DMS114 treated with DMSO at 0.1 percent for 48 hours (cell line): ENCODE measurements around the gene PLEKHB1.
A peak's percentile ranks its signal among the peaks of the same experiment; 100 is the strongest.

Experiments
- DNase-seq: peaks from one replicate; lab custom pipeline; 2025; ENCODE audit not compliant: unreplicated experiment; lab: John Stamatoyannopoulos, UW

PLEKHB1 gene

DNA sequence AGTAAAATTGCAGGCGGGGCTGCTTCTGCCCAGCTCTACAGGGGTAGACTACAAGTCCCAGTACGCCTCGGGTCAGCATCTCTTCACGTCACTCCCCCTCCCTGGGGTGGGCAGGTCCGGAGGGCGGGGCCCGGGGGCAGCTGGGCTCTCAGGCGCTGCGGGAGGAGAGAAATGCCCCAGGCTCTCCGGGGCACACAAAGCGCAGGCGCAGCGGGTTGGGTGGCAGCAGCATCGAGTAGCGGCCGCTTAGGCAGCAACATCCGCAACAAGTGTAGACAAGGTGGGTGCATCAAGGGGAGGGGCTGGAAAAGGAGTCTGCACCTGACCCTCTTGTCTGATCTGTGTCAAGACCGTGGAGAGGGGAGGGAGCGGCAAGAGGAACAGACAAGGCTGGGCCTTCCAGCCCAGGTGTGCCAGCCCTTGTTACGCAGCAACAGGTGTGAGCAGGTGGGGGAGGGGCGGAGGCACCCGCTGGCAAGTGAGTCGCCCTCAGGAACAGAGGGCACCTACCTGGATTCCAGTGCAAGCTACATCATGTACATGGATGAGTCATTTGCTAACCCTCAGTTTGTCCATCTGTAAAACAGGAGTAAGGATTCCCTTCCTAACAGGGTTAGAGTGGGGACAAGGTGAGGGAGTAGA, 1.2 kb downstream of the PLEKHB1 start:
- peak; percentile 69 for DNase-seq

DNA sequence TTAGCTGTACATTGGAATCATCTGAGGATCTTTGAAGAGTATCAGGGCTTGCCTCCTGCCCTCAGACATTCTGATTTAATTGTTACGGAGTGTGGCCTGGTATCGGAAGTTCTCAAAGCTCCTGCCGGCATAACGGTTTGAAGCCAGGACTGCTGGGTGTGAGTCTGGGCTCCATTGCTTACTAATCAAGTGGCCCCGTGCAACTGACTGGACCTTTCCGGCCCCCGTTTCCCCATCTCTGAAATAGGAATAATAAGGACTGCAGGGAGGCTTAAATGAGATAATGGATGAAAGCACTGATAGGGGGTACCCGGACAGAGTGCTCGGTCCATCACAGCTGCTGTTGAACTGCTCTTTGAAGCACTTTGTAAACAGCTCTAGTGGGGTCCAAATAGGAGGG, 1.7 kb downstream of the PLEKHB1 start:
- DNase-seq, result no peak

DNA sequence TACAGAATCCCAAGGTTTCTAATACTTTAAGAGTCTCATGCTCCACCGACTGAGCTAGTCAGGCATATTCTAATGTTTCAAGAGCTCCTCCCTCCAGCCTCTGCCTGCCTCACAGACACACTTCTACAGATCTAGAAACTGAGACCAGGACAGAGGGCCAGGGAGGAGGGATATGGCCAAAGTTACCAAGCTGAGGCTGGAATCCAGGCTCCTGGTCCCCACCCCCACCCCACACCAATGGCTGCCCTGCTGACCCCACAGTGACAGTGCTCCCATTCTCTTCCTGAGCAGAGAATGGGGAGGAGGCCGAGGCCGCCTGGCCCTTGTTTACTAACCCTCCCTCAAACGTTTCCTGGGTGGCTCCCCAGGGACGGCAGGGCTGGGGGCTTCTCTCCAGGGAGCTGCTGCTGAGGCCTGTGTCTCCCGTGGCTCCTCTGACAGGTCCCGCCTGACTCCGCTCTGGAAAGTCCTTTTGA, 2.2 kb downstream of the PLEKHB1 start:
- no peak for DNase-seq

DNA sequence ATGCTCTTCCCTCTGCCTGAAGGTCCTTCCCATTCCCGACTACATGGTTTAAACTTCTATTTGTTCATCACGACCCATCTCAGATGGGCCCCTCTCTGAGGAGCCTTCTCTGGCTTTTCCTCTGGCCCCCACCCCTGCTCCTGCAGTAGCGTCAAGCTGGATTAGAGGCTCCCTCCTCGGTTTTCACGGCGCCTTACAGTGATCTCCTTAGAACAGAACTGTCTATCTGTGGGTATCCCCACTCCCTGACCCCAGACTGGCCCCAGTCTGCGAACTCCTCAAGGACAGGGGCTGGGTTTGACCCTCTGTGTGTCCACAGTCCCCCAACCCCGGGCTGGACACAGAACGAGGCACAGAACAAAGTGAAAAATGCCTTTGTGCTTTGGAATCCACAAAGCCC, 2.8 kb downstream of the PLEKHB1 start:
- DNase-seq, result no peak

DNA sequence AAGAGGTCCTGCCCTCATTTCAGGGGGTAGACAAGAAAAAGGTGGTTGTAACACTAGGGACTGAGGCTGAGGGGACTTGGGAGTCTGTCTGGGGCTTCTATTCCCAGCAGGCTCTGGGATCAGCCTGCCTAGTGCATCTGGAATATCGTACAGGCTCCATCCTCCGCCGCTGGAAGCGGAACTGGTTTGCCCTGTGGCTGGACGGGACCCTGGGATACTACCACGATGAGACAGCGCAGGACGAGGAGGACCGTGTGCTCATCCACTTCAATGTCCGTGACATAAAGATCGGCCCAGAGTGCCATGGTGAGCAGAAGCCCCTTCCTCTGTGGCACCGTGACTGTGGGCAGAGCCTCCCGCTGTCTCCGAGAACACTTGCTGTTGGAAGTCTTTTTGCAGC, 4.0 kb downstream of the PLEKHB1 start:
- no peak for DNase-seq

DNA sequence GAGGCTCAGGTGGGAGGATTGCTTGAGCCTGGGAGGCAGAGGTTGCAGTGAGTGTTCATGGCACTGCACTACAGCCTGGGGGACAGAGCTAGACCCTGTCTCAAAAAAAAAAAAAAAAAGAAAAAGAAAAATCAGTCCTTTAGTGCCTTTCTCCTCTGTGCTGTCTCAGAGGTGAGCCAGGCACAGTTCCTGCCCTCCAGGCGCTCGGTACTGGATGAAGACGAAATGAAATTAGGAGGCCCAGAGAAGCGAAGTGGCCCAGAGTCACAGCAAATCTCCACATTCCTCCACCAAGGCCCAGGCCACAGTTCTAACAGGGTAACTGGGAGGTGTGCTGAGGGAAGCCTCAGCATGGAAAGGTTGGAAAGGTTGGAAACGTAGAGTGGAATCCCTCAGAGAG, 4.9 kb downstream of the PLEKHB1 start:
- DNase-seq, result no peak

DNA sequence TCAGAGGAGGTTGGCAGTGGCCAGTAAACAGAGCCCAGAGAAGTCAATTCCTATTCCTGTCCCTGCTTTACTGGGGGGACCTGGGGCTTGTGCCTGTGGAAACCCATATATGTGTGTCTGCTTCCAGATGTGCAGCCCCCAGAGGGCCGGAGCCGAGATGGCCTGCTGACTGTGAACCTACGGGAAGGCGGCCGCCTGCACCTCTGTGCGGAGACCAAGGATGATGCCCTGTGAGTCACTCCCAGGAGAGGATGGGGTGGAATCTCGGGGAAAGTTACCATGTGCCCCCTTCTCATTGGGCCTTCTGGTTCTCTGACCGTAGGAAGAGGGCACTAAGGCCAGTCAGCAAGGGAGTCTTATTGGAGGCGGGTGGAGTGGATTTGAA, 5.3 kb downstream of the PLEKHB1 start:
- DNase-seq, result no peak

DNA sequence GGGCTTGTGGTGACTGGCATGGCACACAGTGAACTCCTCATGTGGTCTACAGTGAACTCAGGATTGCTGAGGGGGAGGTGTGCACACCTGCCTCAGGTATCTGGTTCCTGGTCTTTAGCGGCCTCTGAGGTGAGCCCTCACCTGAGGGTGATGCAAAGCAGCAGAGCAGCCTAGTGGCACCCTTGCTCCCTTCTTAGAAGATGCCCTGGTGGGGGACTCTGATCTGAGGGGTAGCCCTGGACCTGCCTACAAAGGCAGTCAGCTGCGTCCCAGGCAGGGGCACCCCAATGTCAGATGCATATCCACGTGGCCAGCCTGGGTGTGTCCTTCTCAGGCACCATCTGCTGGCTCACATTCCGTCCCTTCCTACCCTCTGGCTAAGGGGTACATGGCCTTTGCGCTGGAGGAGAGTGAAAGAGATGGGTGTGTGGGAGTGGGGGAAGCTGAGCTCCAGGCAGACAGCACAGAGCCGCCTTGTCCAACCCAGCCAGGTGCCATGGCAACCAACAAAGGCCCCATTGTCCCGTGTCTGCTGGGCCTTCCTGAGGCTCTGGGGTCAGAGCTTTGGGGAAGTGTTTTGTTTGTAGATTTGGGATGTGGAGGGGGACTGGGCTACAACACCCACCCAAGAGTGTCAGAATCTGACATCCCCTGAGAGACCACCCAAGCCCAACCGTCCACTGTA, 5.8 kb downstream of the PLEKHB1 start:
- DNase-seq, result no peak

DNA sequence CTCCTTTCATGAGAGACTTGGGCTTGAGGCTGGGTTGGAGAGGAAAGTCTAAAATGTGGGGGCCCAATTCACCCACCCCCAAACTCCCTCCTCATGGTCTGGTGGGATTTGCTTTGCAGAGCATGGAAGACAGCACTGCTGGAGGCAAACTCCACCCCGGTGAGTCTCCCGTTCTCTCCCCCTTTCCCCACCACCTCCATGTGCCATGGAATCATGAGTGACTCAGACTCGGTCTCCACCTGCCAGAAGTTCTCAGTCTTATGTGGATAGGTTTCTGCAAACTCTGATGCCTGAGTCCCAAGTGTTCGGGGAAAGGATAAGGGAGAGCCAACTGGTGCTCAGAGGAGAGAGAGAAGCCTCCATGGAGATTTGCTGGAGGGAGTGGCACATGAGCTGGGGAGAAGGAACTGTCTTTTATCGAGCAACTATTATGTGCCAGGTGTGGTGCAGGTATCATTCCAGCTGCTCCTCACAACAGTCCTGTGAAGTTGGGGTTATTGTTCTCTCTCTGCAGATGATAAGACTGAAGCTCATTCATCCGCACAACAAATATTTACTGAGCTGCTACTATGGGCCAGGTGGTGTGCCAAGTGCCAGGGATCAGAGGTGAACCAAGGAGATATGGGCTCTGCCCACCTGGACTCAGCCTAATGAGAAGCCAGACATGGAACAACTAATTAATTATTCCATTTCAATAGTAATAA, 6.6 kb downstream of the PLEKHB1 start:
- DNase-seq, result no peak

DNA sequence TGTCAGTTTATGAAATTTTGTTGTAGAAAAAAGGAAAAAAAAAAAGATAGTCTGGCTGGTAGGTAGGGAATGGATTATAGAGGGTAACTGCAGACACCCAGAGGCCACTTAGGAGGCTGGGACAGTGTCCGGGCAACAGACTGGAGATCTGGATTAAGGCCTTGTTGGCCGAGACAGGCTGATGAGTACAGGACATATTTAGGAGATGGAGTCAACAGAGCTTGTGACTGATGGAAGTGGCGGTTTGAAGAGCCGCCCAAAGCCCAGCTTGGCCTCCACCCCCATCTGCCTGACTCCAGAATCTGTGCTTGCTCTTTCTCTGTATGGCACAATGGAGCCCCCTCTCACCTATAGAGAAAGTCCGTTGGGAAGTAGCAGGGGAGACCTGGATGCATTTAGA, 7.6 kb downstream of the PLEKHB1 start:
- DNase-seq, result no peak

DNA sequence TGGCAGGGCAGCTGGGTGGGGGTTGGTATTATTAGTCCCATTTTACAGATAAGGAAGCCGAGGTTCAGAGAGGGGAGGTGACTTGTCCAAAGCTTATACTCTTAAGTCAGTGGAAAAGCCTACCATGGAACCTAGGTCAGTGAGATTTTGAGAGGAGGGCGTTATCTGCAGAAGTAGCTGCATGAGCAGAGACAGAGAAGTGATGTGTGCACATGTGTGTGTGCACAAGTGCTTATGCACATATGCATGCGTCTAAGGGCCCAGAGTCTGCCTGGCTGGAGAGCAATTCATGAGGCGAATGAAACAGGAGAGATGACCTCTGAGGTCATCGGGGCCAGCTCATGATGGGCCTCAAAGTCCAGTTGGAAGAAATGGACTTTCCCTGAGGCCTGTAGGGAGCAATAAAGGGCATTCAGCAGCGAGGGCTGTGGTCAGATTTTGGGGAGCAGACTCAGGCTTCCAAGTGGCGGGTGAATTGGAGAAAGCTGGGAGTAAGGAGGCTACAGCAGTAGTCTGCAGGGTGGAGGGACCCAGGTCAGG, 8.2 kb downstream of the PLEKHB1 start:
- DNase-seq, result no peak

DNA sequence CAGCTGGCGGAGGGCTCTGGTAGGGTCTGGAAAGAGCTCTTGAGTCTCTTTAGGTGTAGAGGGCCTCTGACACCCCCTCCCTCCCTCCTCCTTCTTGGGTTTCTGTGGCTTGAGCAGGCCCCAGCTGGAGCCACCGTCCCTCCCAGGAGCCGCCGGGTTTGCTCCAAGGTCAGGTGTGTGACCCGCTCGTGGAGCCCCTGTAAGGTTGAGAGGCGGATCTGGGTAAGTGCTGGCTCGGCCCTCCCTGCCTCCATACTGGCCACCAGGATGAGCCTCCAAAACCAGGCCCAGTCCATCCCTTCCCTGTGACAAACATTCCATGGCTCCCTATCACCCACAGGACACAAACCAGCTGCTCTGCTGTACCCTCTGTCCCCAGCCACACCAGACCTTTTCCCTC, 9.3 kb downstream of the PLEKHB1 start:
- no peak for DNase-seq

DNA sequence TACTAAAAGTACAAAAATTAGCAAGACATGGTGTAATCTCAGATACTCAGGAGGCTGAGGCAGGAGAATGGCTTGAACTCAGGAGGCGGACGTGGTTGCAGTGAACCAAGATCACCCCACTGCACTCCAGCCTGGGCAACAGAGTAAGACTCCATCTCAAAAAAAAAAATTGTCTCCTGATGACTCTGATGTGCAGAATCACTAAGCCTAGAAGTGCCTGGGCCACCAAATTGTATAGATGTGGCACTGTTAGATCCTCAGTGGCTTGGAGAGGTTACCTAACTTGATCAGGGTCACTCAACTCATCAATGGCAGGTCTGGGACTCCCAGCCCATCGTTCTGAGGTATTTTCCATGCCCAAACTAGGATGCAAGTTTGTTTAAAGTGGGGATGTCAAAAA, 10.6 kb downstream of the PLEKHB1 start:
- DNase-seq, result no peak

DNA sequence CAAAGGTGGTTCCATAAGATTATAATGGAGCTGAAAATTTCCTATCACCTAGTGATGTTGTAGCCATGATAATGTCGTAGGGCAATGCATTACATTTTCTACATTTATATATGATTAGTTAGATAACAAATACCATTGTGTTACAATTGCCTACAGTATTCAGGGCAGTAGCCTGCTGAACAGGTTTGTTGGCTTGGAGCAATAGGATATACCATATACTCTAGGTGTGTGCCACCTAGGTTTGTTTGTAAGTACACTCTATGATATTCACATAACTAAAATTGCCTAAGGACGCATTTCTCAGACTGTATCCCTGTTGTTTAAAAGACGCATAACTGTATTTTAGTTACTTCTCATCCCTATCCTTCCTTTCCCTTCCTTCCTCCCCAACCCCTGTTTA, 13.6 kb downstream of the PLEKHB1 start:
- DNase-seq, result no peak

DNA sequence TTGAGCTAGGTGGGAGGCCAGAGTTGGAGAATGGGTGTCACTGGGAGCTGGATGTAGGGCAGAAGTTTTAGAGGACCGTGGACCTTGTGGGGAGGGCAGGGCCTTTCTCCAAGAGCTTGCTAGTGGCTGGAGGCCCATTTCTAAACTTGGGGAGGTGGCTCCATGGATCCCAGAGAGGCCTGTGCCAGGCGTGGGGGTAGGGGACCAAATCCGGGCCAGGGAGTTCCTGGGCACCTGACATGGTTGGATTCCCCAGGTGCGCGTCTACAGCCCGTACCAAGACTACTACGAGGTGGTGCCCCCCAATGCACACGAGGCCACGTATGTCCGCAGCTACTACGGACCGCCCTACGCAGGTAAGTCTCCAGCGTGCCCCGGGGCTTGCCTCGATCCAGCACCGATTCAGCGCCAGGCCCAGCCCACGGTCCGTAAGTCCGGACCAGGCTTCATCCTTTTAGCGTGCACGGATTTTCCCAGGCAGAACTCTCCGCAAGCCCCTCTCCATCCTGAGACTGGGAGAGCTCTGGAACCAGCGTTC, 14.2 kb downstream of the PLEKHB1 start:
- DNase-seq, result no peak

DNA sequence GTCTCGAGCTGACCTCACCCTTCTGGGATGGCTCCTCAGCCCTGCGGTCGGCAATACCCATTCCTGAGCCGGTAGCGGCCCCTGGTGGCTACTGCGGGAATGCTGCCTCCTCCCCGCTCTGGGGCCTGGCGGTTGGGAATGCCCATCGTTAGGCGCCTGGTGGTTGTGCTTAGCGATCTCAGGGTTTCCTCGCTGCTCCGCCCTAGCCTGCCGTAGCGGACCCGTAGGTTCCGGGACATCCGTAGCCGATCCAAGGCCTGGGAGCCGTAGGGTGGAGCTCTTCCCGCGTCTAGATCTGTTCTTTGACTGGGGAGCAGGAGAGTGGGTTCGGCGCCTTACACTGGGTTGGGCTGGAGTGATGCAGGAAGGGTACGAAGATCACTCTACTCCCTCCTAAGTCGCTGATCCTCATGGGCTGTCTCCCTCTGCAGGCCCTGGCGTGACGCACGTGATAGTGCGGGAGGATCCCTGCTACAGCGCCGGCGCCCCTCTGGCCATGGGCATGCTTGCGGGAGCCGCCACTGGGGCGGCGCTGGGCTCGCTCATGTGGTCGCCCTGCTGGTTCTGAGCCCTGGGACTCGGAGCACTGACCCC, 14.8 kb downstream of the PLEKHB1 start:
- peak; percentile 65 for DNase-seq

DNA sequence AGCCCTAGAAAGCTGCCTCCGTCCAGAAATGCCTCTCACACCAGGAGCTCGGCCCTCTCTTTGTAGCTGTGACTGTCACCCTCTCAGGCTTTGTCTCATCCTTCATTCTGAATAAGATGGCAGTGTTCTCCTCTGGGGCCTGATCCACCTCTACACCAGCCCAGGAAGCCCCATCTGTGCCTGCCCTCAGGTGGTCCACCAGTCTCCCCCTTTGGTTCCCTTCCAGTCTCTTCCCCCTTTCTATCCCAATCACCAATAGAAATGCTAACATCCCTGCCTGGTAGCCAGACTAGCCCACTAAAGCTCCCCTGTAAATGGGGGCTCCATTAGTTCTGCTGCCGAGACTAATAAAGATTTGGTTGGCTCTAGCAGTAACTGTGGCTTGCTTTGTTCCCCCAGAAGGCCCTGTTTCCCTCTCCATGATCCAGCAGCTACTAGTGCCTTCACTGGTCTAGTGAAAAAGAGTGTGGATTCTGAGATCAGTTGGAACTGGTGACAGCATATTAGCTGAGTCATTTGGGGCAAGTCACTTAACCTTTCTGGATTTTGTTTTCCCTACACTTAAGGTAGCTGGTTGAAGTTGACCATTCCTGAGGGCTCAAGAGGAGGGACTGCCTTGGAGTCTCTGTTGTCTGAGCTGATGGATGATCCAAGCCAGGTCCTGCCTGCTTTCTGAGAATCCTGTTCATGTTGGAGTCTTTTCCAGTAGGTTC, 16.2 kb downstream of the PLEKHB1 start:
- no peak for DNase-seq

DNA sequence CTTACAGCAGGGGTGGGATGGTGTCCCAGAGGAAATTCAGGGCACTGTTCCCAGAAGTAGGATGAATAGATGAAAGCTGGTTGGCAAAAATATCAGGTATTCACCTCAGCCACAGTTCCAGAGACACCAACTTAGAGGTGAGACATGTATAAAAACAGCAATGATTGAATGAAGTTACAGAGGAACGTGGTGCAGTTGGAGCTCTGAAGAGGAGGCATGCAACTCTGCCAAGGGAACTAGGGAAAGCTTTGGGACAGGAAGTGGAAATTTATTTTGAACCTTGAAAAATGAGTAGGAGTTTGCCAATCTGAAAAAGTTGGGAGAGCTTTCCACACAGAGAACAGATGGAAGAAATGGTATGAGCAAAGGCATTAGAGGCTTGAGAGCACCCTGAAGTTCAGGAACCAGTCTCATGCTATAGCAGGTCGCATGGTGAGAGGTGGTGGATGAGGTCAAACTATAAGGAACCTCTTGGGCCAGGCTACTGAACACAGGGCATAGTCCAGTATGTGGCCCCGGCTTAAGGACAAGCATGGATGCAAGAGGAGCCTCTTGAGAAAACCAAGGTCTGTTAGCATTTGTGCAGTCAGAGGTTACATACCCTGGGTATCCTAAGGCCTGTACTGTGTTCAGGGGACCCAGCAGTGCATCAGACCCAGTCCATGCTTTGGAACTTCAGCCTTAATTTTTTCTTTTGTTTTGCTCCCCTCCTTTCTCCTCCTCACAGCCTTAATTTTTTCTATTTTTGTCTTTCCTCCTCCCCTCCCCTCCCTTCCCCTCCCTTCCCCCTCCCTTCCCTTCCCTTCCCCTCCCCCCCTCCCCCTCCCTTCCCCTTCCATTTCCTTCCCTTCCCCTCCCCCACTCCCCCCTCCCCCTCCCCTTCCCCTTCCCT, 17.5 kb downstream of the PLEKHB1 start:
- no peak for DNase-seq

DNA sequence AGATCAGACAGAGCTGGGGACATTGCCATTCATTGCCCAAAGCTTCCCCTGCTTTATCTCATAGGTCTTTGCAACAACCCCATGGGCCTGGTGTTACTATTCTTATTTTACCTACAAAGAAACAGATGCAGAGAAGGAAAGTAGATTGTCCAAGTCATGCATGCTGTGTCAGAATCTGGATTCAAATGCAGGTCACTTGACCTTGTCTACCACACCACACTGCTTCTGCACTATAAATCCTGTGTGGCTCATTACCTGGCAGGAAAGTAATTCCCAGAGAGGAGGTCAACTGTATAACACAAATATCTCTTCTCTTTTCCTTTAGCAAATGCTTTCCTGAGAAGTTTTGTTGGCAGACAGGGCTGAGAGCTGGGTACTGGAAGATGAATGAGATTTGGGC, 18.5 kb downstream of the PLEKHB1 start:
- DNase-seq, result no peak

DNA sequence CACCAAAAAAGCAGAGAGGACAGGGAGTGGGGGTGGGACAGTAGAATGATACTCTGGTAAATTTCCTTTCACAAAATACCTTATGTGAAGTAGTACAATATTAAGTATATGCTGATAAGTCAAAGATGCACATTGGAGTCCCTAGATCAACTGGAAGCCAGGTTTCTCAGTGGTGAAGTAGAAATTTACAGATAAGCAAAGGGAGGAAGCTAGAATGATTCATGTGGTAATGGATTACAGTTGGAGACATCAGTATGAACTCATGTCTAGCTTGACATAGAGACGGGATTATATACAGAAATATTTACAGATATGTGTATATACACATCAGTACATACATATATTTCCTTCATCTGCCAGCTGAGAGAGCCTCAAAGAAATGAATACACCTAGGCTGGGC, 21.5 kb downstream of the PLEKHB1 start:
- DNase-seq, result no peak
